Measurements from ENCODE around the gene GIGYF2.
A peak's percentile ranks its signal among the peaks of the same experiment; 100 is the strongest.
"Not testable (repeated sequence)": the region's sequence is repeated elsewhere in the genome, so short reads cannot be mapped to it uniquely, and the experiment has no call there.

GIGYF2 gene

GRCh38 chr2:232815569-232815968, 118.4 kb downstream of the GIGYF2 start:
- no peak for DNase-seq (ENCODE audit: low read depth in 2 of 2)

DNA sequence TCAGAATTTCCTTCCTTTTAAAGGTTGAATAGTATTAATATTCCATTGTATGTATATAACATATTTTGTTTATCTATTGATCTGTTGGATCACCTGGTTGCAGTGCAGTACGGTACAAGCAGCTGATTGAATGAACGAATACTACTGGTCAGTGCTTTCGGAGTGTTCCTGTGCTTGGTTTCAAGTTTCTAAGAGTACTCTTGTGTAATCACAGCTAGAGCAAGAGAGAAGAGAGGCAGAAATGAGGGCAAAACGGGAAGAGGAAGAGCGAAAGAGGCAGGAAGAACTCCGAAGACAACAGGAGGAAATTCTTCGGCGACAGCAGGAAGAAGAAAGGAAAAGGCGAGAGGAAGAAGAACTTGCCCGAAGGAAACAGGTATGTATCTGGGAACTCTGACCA, 119.5 kb downstream of the GIGYF2 start:
- no peak for DNase-seq (ENCODE audit: low read depth in 2 of 2)

DNA sequence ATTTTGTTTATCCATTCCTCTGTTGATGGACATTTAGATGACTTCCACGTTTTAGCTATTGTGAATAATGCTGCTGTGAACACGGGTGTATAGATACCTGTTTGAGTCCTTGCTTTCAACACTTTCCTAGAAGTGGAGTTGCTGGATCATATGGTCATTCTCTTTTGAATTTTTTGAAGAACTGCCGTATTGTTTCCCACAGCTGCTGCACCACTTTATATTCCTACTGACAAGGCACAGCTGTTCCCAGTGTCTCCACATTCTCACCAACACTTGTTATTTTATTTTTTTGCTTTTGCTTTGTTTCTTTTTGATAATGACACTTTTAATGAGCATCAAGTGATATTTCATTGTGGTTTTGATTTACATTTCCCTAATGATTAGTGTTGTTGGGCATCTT, 120.6 kb downstream of the GIGYF2 start:
- DNase-seq (ENCODE audit: low read depth in 2 of 2) = no peak

DNA sequence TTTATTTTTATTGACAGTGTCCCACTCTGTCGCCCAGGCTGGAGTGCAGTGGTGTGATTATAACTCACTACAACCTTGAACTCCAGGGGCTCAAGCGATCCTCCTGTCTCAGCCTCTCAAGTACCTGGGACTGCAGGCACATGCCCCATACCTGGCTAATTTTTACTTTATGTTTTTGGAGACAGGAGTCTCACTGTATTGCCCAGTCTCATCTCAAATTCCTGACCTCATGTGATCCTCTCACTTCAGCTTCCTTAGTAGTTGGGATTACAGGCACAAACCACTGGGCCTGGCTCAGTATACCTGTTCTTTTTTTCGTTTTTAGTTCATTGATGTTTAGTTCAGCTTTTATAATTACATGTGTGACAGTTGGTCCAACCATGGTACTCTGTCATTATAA, 132.9 kb downstream of the GIGYF2 start:
- DNase-seq (ENCODE audit: low read depth in 2 of 2) = no peak

DNA sequence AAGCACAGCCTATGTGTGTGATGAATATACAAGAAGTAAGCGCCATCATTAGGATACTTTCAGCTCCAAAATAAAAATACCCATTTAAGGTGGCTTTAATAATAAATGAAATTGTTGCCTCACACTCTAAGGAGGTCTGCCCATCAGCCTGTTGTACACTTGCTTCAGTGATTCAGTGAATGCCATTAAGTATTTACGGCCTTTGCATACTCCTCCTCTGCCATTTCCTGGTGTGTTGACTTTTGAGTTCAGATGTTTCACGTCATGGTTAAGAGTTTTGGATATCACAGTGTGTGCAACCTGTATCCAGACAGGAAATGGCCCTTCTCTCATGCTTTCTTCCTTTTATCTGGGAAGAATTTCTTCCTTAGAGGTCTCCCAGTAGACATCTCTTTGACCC, 134.4 kb downstream of the GIGYF2 start:
- no peak for DNase-seq (ENCODE audit: low read depth in 2 of 2)

GRCh38 chr2:232833830-232834229, 136.7 kb downstream of the GIGYF2 start:
- DNase-seq (ENCODE audit: low read depth in 2 of 2) = no peak

GRCh38 chr2:232835687-232836208, 138.6 kb downstream of the GIGYF2 start:
- no peak for DNase-seq (ENCODE audit: low read depth in 2 of 2)

DNA sequence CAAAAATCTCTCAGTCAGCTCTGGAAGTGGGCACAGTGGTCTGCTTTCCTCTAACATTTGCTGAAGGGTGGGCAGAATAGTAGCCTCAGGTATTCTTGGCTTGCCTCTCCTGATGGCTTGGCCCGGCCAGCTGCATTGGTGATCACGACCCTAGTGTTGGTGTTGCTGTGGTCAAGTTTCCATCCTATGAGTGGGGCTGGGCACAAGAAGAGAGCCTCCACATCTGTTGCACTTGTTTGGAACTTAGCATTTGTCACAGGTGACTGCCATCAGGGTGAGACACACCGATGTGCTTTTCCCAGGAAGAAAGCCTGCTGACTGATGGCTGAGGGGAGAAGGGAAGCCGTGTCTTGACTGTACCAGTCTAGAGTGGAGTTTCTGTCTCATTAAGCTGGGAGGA, 139.8 kb downstream of the GIGYF2 start:
- DNase-seq (ENCODE audit: low read depth in 2 of 2) = no peak

DNA sequence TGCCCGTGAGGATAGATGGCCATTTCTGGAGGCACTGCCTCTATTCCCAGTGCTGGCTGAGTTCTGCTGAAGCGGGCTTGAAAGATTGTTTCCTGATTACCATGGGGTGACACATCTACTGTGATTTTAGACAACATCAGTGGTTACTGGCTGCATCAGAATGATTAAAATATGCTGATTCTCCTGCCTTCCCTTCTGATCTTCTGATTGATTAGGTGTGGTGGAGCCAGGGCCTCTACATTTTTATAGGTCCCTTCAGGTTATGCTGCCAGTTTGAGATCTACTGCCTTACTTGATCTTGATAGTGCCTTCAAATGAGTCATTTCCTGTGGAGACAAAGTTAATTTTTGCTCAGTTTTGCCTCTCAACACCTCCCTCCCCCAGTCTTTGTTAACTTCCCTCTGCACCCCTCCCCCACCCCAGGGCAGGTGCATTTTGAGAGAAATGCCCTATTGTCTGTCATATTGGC, 141.3 kb downstream of the GIGYF2 start:
- peak; percentile 43 to 51 for DNase-seq (ENCODE audit: low read depth in 2 of 2)

DNA sequence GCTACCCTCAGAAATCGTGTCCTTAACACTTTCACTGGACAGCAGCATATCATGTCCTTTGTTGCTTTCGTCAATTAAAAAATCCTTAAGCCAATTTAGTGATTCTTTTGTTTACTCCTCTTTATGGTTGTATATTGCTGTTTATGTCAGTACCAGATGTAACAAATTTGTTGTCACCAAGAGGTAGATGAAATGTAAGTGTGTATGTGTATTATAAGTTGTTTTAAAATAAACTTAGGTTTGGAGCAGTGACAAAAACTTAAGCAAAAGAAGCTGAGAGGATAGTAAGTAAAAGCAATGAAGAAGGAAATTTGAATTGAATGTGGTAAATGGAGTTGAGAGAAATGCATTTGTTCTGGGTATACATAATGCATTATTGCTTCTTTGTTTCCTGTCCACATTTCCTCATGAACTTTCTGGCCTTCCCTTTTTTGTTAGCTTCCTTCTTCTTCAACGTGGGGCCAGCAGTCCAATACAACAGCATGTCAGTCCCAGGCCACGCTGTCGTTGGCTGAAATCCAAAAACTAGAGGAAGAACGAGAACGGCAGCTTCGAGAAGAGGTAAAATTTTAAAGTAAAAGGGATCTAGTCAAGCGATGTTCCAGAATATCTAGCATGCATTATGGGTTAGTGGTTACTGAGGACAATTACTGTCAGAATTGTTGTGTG, 142.4 kb downstream of the GIGYF2 start:
- DNase-seq (ENCODE audit: low read depth in 2 of 2) = no peak

GRCh38 chr2:232842689-232843088, 145.6 kb downstream of the GIGYF2 start:
- no peak for DNase-seq (ENCODE audit: low read depth in 2 of 2)

GRCh38 chr2:232843834-232844233, 146.7 kb downstream of the GIGYF2 start:
- no peak for DNase-seq (ENCODE audit: low read depth in 2 of 2)

DNA sequence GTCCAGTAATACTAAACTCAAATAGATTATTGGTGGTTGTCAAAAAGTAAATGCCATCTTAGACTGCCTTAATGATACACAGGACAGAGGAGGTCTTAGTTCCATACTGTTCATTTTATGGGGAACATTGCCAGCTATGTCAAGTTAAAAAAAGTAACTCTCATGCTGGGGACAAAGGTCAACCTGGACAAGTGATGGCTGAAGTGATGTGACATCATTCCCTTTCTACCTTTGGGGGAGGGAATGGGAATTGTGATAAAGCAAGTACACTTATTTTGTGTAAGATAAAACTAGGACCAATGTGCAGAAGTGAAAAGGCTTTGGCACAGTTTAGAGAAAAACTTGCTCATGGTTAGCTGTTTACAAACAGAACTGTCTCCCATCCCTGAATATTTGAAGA, 148.9 kb downstream of the GIGYF2 start:
- no peak for DNase-seq (ENCODE audit: low read depth in 2 of 2)

DNA sequence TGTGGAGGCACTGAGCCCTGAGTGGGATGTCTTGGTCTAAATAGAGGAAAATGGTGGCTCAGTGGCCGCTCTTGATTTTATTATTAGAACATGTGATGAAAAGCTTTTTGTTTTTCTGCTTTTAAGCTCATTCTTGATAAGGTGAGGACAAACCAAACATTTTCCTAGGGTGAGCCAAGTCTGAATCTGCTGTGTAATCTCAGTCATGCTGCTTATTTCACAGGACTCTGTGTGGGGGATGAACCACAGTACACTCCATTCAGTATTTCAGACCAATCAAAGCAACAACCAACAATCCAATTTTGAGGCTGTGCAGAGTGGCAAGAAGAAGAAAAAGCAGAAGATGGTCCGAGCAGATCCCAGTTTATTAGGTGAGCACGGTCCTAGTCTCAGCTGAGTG, 152.9 kb downstream of the GIGYF2 start:
- no peak for DNase-seq (ENCODE audit: low read depth in 2 of 2)

GRCh38 chr2:232852081-232852480, 154.9 kb downstream of the GIGYF2 start:
- DNase-seq (ENCODE audit: low read depth in 2 of 2) = not testable (repeated sequence)

- DNase-seq (ENCODE audit: low read depth in 2 of 2) = no peak
Observed at GRCh38 chr2:232852676-232853075, 155.5 kb downstream of the GIGYF2 start.

DNA sequence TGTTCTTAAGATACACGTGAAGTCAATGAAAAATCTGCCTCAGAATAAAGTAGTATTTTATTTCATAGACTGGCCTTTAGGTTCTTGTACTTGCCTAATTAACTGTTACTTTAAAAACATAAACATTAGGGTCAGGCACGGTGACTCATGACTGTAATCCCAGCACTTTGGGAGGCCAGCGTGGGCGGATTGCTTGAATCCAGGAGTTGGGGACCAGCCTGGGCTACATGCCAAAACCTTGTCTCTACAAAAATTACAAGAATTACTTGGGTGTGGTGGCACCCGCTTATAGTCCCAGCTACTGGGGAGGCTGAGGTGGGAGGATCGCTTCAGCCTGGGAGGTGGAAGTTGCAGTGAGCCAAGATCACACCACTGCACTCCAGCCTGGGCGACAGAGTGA, 157.0 kb downstream of the GIGYF2 start:
- DNase-seq (ENCODE audit: low read depth in 2 of 2) = no peak

DNA sequence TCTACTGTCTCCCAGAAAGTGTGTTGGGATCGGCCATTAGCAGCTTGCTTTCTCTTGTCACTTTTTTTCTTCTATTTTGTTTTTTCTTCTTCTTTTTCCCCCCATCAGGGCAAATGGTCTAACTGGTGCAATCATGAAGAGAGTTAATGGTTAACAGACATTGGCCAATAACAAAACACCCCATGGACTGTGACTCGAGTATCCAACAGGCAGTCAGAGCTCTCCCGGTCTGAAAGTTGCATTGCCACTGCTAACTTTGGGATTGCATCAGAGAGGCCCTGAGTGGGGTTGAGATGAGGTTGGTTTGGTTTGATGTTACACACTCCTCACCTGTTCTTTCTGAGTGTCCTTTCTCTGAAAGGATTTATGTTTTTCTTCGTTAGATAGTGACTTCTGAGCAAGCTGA, 160.0 kb downstream of the GIGYF2 start:
- DNase-seq (ENCODE audit: low read depth in 2 of 2) = no peak

- no peak for DNase-seq (ENCODE audit: low read depth in 2 of 2)
Observed at GRCh38 chr2:232859385-232859916, 162.3 kb downstream of the GIGYF2 start.

DNA sequence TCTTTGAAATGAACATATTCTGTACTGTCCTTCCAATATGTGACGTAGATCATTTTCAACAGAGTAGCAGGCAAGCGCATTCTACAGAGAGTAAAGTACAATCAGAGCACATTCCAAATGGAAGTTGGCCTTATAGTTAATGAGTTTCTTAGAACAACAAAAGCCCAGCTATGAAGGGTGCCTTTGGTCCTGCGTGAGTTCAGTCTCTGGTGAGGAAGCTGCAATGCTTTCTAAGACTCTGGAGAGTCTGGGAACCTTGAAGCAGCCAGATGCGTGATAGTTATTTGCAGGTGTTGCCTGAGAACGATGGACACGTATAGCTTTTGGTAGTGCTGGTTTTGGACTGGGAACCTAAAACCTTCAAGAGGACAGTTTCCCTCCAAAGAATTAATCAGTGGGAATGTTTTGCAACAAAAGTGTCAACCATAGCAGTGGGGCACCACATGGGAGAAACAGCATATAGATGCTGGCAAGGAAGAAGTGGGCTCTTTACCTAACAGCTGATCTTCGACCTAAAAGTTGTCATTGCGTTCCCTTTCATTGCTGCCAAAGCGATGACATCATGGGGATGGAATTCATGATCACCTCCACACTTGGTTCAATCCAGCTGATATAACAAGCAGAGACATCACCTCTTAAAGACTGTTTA, 163.6 kb downstream of the GIGYF2 start:
- no peak for DNase-seq (ENCODE audit: low read depth in 2 of 2)

DNA sequence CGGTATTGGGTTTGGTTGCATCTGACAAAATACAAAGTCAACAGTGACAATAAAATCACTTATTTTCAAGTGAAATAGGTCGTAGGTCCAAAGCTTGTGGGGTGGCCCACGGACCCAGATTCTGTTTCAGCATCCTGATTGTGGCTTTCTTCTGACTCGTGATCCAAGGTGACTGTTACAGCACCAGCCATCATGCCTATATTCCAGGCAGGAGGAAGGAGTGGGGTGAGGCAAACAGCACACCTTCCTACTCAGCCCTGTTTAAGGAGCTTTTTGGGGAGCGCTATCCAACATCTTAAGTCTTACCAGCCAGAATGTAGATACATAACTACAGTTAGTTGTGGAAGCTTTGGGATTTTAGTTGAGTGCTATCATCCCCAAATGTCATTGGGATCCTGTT, 164.2 kb downstream of the GIGYF2 start:
- no peak for DNase-seq (ENCODE audit: low read depth in 2 of 2)

DNA sequence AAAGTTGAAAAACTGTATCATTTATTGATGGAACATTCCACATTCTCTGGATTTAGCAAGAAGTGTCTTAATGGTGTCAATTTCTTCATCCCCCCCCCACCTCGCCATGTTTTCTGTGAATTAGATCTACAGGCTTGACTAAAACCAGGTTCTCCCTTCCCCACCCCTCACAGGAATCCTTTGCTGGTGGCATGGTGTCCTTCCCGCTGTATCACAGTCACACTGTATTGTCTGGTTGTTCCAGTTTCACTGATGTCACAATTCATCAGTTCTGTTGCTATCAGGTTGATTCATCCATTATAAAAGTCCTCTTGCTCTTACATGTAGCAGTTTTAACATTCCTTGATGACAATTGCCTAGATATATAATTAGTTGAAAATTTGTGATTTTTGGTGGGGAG, 166.9 kb downstream of the GIGYF2 start:
- DNase-seq (ENCODE audit: low read depth in 2 of 2) = no peak

DNA sequence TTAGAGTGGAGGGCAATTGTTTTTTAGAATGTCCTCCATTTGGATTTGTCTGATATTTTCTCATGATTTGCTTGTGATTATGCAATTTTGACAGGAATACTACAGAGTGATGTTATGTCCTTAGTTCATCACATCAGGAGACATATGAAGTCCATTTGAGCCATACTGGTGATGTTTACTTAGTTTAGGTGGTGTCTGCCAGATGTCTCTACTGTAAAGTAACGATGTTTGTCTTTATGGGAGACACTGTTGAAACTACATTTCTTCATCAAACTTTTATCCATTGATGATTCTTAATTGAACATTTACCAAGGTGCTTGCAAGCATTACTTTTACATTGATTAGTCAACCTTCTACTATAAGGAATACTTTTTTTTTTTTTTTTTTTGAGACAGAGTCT, 168.0 kb downstream of the GIGYF2 start:
- no peak for DNase-seq (ENCODE audit: low read depth in 2 of 2)

Measured in stimulated activated CD4-positive, alpha-beta T cell treated with anti-CD3 and anti-CD28 coated beads, Interleukin-1b, Interleukin-23, amount 100 ng/mL, for 4 hours (primary cell).